Activated naive CD8-positive, alpha-beta T cell treated with anti-CD3 and anti-CD28 coated beads, Interleukin-2, amount 10 ng/mL, durations not matched to agents 7 days and 5 days (primary cell): ENCODE results near the gene WDR17. TPM values are rescaled to one million over a fixed set of nuclear protein-coding genes. Genes with fewer than 3 reads are reported as not detected.

Experiments used
- ATAC-seq: fragments of 150-1000 bp; cut with Tn5 transposase; one replicate; pipeline ENCODE4 v1.10.0; 2021; ENCODE audit warnings: low read depth, moderate library complexity
- POLR2A ChIA-PET: fragments of 350-600 bp; sonication (Branson Sonifier 250); formaldehyde crosslinking; loops from one replicate; lab custom pipeline; 2021; ENCODE audit warnings: antibody characterized with exemption; lab: Charles Lee
- DNase-seq: peaks from one replicate; pipeline ENCODE4 v3.0.0; 2021
- H3K27ac Mint-ChIP-seq: one replicate; pipeline ENCODE4 v1.8.0; 2022; ENCODE audit warnings: mild to moderate bottlenecking, mixed read lengths
- H3K27me3 Mint-ChIP-seq: one replicate; pipeline ENCODE4 v1.8.0; 2022; ENCODE audit warnings: mild to moderate bottlenecking, moderate library complexity, mixed read lengths
- H3K36me3 Mint-ChIP-seq: one replicate; pipeline ENCODE4 v1.8.0; 2021; ENCODE audit warnings: mild to moderate bottlenecking, mixed read lengths
- H3K4me1 Mint-ChIP-seq: one replicate; pipeline ENCODE4 v1.8.0; 2021; ENCODE audit warnings: mixed read lengths
- H3K4me3 Mint-ChIP-seq: one replicate; pipeline ENCODE4 v1.8.0; 2022; ENCODE audit warnings: mild to moderate bottlenecking, moderate library complexity, mixed read lengths
- H3K9me3 Mint-ChIP-seq: one replicate; pipeline ENCODE4 v1.8.0; 2021; ENCODE audit warnings: mixed read lengths
- total RNA-seq, 2 experiments: library from RNA; stranded (reverse); gene quantifications; one replicate each; pipeline ENCODE4 v1.2.3, GENCODE V29; 2021

WDR17 gene
- total RNA-seq, 2 experiments from 2014 or later: 0.58 to 1.2 TPM

GRCh38 chr4:176048631-176049030 lies 17.0 kb upstream of the WDR17 start:
- Mint-ChIP-seq H3K4me1 (peaks cover 5% of the 10 kb centered on the region), H3K9me3 (no peaks in the 10 kb centered on the region), H3K27me3 (peaks cover 2% of the 10 kb centered on the region), H3K36me3 (no peaks in the 10 kb centered on the region), H3K27ac (no peak overlapping the region), H3K4me3 (no peak overlapping the region)
- ATAC-seq (no peak), DNase-seq (no peak)
- POLR2A ChIA-PET: no interaction called here

DNA sequence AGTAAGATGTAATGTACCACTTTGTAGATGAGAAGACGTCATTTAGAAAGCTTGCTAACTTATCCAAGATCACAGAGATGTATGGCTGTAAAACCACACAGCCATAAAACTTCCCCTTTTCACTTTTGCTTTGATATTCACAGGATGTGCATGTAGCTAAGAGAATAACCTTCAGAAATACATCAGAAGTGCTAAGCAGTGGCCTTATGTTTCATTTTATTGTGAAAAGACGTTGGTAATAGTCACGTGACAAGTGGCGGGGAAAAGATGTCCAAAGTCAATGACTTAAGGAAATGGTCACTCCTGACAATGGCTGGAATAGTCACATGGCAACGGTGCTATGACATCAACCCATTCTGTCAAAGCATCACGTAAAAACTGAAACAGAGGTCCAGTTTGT lies 12.9 kb upstream of the WDR17 start:
- Mint-ChIP-seq H3K36me3 (no peaks in the 10 kb centered on the region), H3K27me3 (peaks cover 2% of the 10 kb centered on the region), H3K9me3 (no peaks in the 10 kb centered on the region), H3K4me1 (peaks cover 5% of the 10 kb centered on the region), H3K4me3 (no peak overlapping the region), H3K27ac (no peak overlapping the region)
- no peak for ATAC-seq
- no peak for DNase-seq
- POLR2A ChIA-PET: no interaction called here

- DNase-seq (no peak), ATAC-seq (no peak)
- POLR2A ChIA-PET: no interaction called here
- no peaks in the 10 kb centered on the region for H3K9me3 Mint-ChIP-seq
- H3K27ac Mint-ChIP-seq: no peak overlapping the region
- H3K27me3 Mint-ChIP-seq: peaks cover 2% of the 10 kb centered on the region
- H3K4me3 Mint-ChIP-seq: no peak overlapping the region
- H3K4me1 Mint-ChIP-seq: peaks cover 5% of the 10 kb centered on the region
- H3K36me3 Mint-ChIP-seq: no peaks in the 10 kb centered on the region
Measured at GRCh38 chr4:176053785-176054184, 11.9 kb upstream of the WDR17 start.

GRCh38 chr4:176054942-176055341 lies 10.7 kb upstream of the WDR17 start:
- Mint-ChIP-seq H3K4me1 (peaks cover 5% of the 10 kb centered on the region), H3K4me3 (no peak overlapping the region), H3K27me3 (peaks cover 2% of the 10 kb centered on the region), H3K36me3 (no peaks in the 10 kb centered on the region), H3K27ac (no peak overlapping the region), H3K9me3 (no peaks in the 10 kb centered on the region)
- POLR2A ChIA-PET: no interaction called here
- ATAC-seq (no peak), DNase-seq (no peak)

GRCh38 chr4:176063718-176064117 lies 1.9 kb upstream of the WDR17 start:
- ATAC-seq (no peak), DNase-seq (no peak)
- H3K4me1 Mint-ChIP-seq: peaks cover 8% of the 10 kb centered on the region
- no peaks in the 10 kb centered on the region for H3K36me3 Mint-ChIP-seq
- no peak overlapping the region for H3K4me3 Mint-ChIP-seq
- POLR2A ChIA-PET: no interaction called here
- H3K9me3 Mint-ChIP-seq: no peaks in the 10 kb centered on the region
- H3K27ac Mint-ChIP-seq: no peak overlapping the region
- peaks cover 39% of the 10 kb centered on the region for H3K27me3 Mint-ChIP-seq

DNA sequence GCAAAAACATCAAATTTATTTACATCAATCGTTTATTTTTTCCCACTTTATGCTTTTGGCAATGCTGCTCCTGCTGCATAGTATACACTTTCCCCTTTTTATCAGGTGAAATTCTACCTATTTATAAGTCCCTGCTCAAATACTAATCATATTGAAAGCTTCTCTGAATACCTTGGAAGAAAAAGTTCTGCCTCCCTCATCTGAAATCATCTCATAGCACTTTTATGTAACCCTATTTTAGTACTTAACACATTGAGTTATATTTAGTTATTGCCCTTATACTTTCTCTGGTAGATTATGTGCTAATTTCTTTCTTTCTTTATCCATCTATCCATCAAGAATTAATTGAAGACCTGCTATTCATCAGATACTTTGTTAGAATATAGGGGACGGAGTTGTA lies 1.1 kb upstream of the WDR17 start:
- Mint-ChIP-seq H3K9me3 (no peaks in the 10 kb centered on the region), H3K27me3 (peaks cover 39% of the 10 kb centered on the region), H3K4me3 (no peak overlapping the region), H3K4me1 (peaks cover 8% of the 10 kb centered on the region), H3K36me3 (no peaks in the 10 kb centered on the region), H3K27ac (no peak overlapping the region)
- DNase-seq (no peak), ATAC-seq (no peak)
- POLR2A ChIA-PET: no interaction called here

- Mint-ChIP-seq H3K36me3 (no peaks in the 10 kb centered on the region), H3K4me3 (no peak overlapping the region), H3K4me1 (peaks cover 8% of the 10 kb centered on the region), H3K9me3 (no peaks in the 10 kb centered on the region), H3K27ac (no peak overlapping the region), H3K27me3 (peaks cover 32% of the 10 kb centered on the region)
- DNase-seq: no peak
- POLR2A ChIA-PET: no interaction called here
- no peak for ATAC-seq
Measured at GRCh38 chr4:176066757-176067156, 1.1 kb downstream of the WDR17 start.

DNA sequence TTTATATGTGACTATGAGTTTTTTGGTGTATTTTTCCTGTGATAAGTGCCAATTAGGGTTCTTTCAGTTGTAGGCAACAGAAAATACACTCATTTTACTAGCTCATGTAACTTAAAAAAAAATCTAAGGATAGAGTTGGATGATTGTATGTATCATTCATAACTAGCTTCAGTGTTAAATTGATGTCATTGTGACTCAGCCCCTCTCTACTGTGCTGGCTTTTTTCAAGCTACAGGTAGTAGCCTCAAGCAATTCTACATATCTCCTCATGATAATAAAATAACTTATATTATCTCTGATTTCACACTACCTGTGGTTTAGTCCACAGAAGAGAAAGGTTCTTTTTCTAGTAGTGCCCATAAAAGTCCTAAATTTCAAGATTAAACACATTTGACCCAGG lies 11.9 kb downstream of the WDR17 start:
- Mint-ChIP-seq H3K4me3 (no peak overlapping the region), H3K9me3 (no peaks in the 10 kb centered on the region), H3K4me1 (no peaks in the 10 kb centered on the region), H3K27ac (no peak overlapping the region), H3K27me3 (peaks cover 2% of the 10 kb centered on the region), H3K36me3 (no peaks in the 10 kb centered on the region)
- ATAC-seq (no peak), DNase-seq (no peak)
- POLR2A ChIA-PET: no interaction called here

- POLR2A ChIA-PET: no interaction called here
- peaks cover 2% of the 10 kb centered on the region for H3K4me1 Mint-ChIP-seq
- no peaks in the 10 kb centered on the region for H3K36me3 Mint-ChIP-seq
- no peak for ATAC-seq
- no peak for DNase-seq
- no peak overlapping the region for H3K27ac Mint-ChIP-seq
- no peaks in the 10 kb centered on the region for H3K27me3 Mint-ChIP-seq
- H3K9me3 Mint-ChIP-seq: peaks cover 2% of the 10 kb centered on the region
- H3K4me3 Mint-ChIP-seq: no peak overlapping the region
Measured at GRCh38 chr4:176084769-176085168, 19.1 kb downstream of the WDR17 start.

- H3K4me3 Mint-ChIP-seq: no peak overlapping the region
- POLR2A ChIA-PET: no interaction called here
- ATAC-seq (no peak), DNase-seq (no peak)
- H3K27me3 Mint-ChIP-seq: peaks cover 2% of the 10 kb centered on the region
- H3K9me3 Mint-ChIP-seq: peaks cover 6% of the 10 kb centered on the region
- no peaks in the 10 kb centered on the region for H3K36me3 Mint-ChIP-seq
- H3K4me1 Mint-ChIP-seq: peaks cover 4% of the 10 kb centered on the region
- no peak overlapping the region for H3K27ac Mint-ChIP-seq
Measured at GRCh38 chr4:176090115-176090514, 24.5 kb downstream of the WDR17 start.

DNA sequence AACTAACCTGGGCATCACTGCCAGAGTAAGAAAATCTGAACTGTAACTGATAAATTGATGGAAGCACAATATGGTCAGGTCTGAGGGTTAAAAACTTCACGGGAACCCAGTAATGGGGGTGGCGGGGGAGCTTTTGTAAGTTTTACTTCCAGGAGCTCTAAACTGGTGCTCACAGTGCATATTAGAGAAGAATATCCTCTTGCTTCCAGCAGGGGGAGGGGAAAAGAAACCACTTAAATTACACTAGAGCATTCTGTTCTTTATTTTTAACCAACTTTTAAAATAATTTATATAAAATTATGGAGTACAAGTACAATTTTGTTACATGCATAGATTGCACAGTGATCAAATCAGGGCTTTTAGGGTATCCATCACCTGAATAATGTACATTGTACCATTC lies 33.7 kb downstream of the WDR17 start:
- no peak overlapping the region for H3K27ac Mint-ChIP-seq
- POLR2A ChIA-PET: no interaction called here
- no peak overlapping the region for H3K4me3 Mint-ChIP-seq
- H3K27me3 Mint-ChIP-seq: peaks cover 3% of the 10 kb centered on the region
- no peaks in the 10 kb centered on the region for H3K9me3 Mint-ChIP-seq
- ATAC-seq (no peak), DNase-seq (no peak)
- no peaks in the 10 kb centered on the region for H3K36me3 Mint-ChIP-seq
- H3K4me1 Mint-ChIP-seq: no peaks in the 10 kb centered on the region

- H3K27ac Mint-ChIP-seq: no peak overlapping the region
- POLR2A ChIA-PET: no interaction called here
- no peaks in the 10 kb centered on the region for H3K36me3 Mint-ChIP-seq
- no peak for DNase-seq
- no peaks in the 10 kb centered on the region for H3K9me3 Mint-ChIP-seq
- H3K27me3 Mint-ChIP-seq: no peaks in the 10 kb centered on the region
- H3K4me3 Mint-ChIP-seq: no peak overlapping the region
- ATAC-seq: no peak
- H3K4me1 Mint-ChIP-seq: no peaks in the 10 kb centered on the region
Measured at GRCh38 chr4:176102414-176103063, 36.9 kb downstream of the WDR17 start.

GRCh38 chr4:176107695-176108094 lies 42.1 kb downstream of the WDR17 start:
- Mint-ChIP-seq H3K27ac (no peak overlapping the region), H3K4me1 (no peaks in the 10 kb centered on the region), H3K9me3 (no peaks in the 10 kb centered on the region), H3K4me3 (no peak overlapping the region), H3K36me3 (no peaks in the 10 kb centered on the region), H3K27me3 (no peaks in the 10 kb centered on the region)
- no peak for ATAC-seq
- no peak for DNase-seq
- POLR2A ChIA-PET: no interaction called here

GRCh38 chr4:176123710-176124407 lies 58.2 kb downstream of the WDR17 start:
- Mint-ChIP-seq H3K27me3 (no peaks in the 10 kb centered on the region), H3K27ac (no peak overlapping the region), H3K9me3 (no peaks in the 10 kb centered on the region), H3K36me3 (no peaks in the 10 kb centered on the region), H3K4me3 (no peak overlapping the region), H3K4me1 (no peaks in the 10 kb centered on the region)
- POLR2A ChIA-PET: no interaction called here
- ATAC-seq (no peak), DNase-seq (no peak)
